GM19043 (cell line): ENCODE data around the gene SLC22A5.
"Not testable (repeated sequence)": the region's sequence is repeated elsewhere in the genome, so short reads cannot be mapped to it uniquely, and the experiment has no call there.

Experiments
- ATAC-seq: cut with Tn5 transposase; IDR thresholded peaks from one replicate; pipeline ENCODE4 v1.9.1; 2021; ENCODE audit warnings: low read depth; ENCODE audit not compliant: unreplicated experiment

SLC22A5 gene

GRCh38 chr5:132386644-132387286, 17.3 kb downstream of the SLC22A5 start:
- peak; percentile 72 for ATAC-seq

DNA sequence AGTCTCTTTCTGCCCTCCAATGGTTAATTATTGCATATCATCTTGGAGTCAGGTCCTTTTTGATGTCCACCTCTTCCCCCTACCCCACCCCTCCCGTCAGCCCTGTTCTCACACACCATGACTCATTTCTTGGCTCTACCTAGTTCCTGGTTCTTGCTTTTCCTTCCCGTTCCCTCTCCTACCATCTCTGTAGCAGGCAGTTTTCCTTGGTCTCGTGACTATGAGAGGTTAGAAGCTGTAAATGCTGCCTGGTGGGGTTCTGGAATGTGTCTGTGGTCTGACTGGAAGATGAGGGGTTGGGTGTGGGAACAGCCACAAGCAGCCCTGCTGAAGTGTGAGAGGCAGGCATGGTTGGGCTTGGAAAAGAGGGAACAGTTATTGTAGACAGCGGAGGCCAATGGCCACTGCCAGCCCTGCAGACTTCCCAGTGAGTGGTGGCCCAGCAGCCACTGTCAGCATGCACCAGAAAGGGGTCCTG, 18.2 kb downstream of the SLC22A5 start:
- ATAC-seq = no peak

DNA sequence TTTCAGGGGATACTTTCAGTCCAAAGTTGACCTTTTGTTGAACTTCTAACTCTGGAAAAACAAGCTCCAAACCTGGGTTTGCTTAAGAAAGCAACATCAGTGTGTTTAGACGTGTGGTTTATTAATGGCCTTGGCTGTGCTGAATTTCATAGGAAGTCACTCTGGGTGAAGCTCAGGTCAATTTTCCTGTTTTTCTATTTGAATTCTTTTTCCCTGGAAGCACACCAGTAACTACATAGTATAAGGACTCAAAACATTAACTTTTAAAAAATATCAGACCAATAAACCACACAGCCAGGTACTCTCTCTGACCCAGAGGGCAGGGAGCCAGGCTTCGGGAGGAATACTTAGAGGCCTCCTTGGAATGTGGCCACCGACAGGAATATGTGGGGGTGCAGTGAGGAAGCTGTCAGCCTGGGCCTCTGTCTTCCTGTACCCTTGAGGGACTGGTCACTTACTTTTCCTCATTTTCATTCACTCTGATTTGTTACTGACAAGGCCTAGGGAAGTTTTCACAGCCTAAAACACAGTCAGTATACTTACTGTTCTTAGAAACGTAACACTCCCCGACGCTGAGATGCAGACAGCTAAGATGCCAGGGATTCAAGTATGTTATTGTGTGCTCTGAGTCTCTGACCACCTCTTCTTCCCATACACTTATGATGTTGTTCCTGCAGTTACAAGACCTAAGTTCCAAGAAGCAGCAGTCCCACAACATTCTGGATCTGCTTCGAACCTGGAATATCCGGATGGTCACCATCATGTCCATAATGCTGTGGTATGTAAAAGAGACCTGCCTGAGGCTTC, 18.9 kb downstream of the SLC22A5 start:
- ATAC-seq = no peak

DNA sequence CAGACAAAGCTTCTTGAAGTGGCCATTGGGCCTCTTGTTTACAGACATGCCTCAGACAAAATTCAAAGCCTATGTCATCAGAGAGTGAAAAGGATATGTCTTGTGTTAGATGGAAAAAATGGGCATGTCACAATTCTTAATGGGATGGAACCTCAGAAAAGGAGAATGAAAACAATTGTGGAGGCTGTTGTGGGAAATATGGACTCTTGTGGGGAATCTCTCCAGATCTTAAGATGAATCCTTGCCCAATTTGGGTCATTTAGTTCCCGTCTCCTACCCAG, 19.5 kb downstream of the SLC22A5 start:
- no peak for ATAC-seq

- ATAC-seq = no peak
Measured at GRCh38 chr5:132389585-132390286, 20.2 kb downstream of the SLC22A5 start.

DNA sequence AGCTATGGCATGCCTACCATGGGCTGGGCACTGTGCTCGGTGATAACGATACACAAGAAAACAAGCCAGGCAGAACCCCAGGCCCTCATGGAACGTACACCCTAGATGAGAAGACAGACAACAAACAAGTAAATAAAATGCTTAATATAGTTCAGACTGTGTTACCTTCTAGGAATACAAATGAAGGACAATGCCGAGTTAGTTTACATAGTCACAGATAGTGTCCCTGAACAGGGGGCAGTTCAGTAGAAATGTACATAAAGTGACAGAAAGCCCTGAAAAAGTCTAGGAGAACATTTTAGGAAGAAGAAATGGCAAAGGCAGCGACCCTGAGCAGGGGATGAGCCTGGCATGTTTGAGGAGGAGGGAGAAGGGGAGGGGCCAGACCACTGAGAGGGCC, 21.7 kb downstream of the SLC22A5 start:
- ATAC-seq = no peak

DNA sequence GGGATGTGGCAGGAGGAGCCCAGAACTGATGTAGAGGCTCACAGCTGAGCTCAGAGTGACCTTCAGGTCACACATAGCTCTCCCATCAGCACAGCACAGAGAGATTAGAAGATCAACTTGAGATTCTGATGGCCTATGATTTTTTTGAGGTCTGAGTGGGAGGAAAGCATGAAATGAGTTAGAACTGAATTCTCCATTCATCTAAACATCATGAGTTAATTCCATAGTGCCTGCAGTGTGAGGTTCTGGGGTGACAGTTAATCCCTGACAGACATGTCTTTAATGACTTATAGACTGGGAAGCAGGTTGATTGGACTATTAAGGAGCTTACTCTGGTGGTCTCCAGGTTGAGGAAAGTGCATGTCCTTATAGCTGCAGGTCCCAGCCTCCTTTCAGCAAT, 22.4 kb downstream of the SLC22A5 start:
- no peak for ATAC-seq

- no peak for ATAC-seq
Measured at GRCh38 chr5:132392411-132392810, 22.9 kb downstream of the SLC22A5 start.

GRCh38 chr5:132392978-132393825, 23.7 kb downstream of the SLC22A5 start:
- ATAC-seq = no peak

- ATAC-seq = peak; percentile 75
Measured at GRCh38 chr5:132394667-132395259, 25.3 kb downstream of the SLC22A5 start.

DNA sequence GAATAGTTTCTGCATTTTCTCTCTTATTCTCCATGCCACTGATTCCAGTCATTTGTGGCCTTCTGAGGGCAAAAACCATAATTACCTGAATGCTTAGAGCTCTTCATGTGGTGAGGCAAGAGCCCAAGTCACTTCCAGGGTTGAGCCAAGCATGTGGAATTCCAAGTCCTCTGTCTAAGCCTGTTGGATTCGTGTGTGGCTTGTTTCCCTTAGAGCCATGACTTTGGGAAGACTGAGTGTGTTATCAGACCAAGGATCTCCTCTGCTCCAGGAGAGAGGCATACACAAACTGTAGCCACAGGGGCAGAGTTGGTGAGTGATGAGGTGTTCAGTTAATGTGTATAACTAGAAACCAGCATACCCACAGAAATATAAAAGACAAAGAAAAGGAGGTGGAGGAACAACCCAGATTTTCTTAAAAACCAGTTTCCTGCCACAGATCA, 27.1 kb downstream of the SLC22A5 start:
- no peak for ATAC-seq

- ATAC-seq = no peak
Measured at GRCh38 chr5:132397224-132397623, 27.7 kb downstream of the SLC22A5 start.

DNA sequence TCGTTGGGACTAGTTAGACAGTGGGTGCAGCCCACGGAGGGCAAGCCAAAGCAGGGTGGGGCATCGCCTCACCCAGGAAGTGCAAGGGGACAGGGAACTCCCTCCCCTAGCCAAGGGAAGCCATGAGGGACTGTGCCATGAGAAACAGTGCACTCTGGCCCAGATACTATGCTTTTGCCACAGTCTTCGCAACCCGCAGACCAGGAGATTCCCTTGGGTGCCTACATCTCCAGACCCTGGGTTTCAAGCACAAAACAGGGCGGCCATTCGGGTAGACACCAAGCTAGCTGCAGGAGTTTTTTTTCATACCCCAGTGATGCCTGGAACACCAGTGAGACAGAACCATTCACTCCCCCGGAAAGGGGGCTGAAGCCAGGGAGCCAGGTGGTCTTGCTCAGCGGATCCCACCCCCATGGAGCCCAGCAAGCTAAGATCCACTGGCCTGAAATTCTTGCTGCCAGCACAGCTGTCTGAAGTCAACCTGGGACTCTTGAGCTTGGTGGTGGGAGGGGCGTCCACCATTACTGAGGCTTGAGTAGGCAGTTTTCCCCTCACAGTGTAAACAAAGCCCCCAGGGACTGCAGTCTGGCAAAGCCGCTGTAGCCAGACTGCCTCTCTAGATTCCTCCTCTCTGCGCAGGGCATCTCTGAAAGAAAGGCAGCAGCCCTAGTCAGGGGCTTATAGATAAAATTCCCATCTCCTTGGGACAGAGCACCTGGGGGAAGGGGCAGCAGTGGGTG, 28.6 kb downstream of the SLC22A5 start:
- not testable (repeated sequence) for ATAC-seq

- ATAC-seq = not testable (repeated sequence)
Measured at GRCh38 chr5:132404041-132404440, 34.5 kb downstream of the SLC22A5 start.

GRCh38 chr5:132405646-132406045, 36.1 kb downstream of the SLC22A5 start:
- no peak for ATAC-seq

- no peak for ATAC-seq
Measured at GRCh38 chr5:132406144-132406783, 36.8 kb downstream of the SLC22A5 start.

DNA sequence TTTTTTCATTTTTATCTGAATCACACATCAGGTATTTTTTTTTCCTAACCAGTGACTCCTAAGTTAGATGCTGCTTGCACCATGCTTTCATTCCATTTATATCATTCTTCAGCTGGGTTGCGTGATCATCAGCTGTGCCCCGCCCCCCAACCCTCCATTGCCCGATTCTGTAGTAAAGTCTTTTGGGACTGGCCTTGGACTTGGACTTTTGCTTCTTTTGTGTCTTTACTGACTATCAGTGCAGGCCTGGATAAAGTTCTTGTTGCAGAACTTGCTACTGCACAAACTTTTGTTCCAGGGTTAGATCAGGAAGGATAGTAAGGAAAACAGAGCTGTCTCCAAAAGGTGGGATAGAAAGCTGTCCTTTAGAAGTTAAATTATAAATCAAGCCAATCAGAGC, 38.5 kb downstream of the SLC22A5 start:
- ATAC-seq = no peak

DNA sequence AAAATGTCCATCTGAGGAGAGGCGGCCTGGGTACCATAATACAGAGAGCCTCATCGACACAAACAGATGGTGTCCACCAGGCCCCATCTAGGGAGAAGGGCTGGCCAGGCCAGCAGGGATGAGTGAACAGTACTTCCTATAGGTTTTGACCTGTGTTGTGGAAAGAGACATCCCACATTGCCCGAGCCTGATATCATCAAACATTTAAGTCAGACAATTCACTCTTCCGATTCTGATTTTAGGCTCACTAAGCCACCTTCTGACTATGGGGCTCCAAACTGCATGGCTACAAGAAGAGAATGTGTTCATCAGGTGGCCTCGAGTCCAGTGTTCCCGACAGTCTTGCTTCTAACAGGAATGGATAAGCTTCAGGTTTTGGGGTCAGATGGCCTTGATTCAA, 38.9 kb downstream of the SLC22A5 start:
- no peak for ATAC-seq

DNA sequence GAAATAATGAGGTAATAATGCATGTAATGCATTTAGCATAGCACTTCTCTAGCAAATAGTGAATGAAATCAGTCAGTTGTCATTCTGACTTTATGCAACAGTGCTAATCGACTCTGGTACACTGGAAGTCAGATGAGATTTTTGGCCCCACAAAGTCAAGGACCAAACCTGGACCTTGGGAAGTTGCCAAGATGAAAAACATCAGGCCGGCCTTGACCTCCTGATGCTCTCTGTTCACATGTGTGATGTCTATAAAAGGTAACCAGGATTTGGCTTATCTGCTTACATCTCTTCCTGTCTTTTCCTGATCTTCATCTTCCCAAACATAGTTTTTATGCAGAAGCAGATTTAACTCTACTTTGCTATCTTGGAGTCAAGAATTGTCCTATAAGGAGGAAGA, 39.5 kb downstream of the SLC22A5 start:
- ATAC-seq = no peak
